Activated T-cell treated with anti-CD3 and anti-CD28 coated beads for 4 hours (primary cell): ENCODE measurements around the gene FAM222B.

ENCODE experiments used
- DNase-seq: peaks from one replicate; pipeline ENCODE4 v3.0.0-alpha.2; 2020

Gene FAM222B

GRCh38 chr17:28710861-28711722, 131.5 kb downstream of the FAM222B start:
- DNase-seq: peak; percentile 90

GRCh38 chr17:28707339-28707720, 135.3 kb downstream of the FAM222B start:
- DNase-seq: no peak

GRCh38 chr17:28706471-28707338, 135.9 kb downstream of the FAM222B start:
- DNase-seq: no peak
